DOHH2 (cell line): Measurements from ENCODE around the gene TFCP2.

ENCODE experiments used
- H3F3A ChIP-seq: fragments of 200-600 bp; sonication (generic), shearing (Covaris generic); 2 replicates; pipeline ENCODE4 v1.6.0; 2016; ENCODE audit warnings: antibody characterized with exemption, mild to moderate bottlenecking; ENCODE audit not compliant: control insufficient read depth, insufficient read depth
- H3K27ac ChIP-seq: fragments of 200-600 bp; sonication (generic); 2 replicates; pipeline ENCODE4 v1.5.1; 2014; ENCODE audit warnings: low read depth, mild to moderate bottlenecking, low read length, moderate library complexity
- H3K27me3 ChIP-seq: fragments of 200-600 bp; sonication (generic); 2 replicates; pipeline ENCODE4 v1.6.1; 2014; ENCODE audit warnings: mild to moderate bottlenecking, low read length, mixed read lengths; ENCODE audit not compliant: control insufficient read depth
- H3K36me3 ChIP-seq: fragments of 200-600 bp; sonication (generic); 2 replicates; pipeline ENCODE4 v1.6.1; 2014; ENCODE audit warnings: mild to moderate bottlenecking, low read length, moderate library complexity, mixed read lengths; ENCODE audit not compliant: control insufficient read depth
- H3K4me1 ChIP-seq: fragments of 200-600 bp; sonication (generic); 2 replicates; pipeline ENCODE4 v1.6.1; 2014; ENCODE audit warnings: mild to moderate bottlenecking, low read length, mixed read lengths; ENCODE audit not compliant: control insufficient read depth
- H3K4me2 ChIP-seq: fragments of 200-600 bp; sonication (generic); 2 replicates; pipeline ENCODE4 v1.6.0; 2014; ENCODE audit warnings: mild to moderate bottlenecking, low read length, moderate library complexity
- H3K4me3 ChIP-seq: fragments of 200-600 bp; sonication (generic); 2 replicates; pipeline ENCODE4 v1.5.1; 2014; ENCODE audit warnings: mild to moderate bottlenecking, low read length, mixed read lengths
- H3K79me2 ChIP-seq: fragments of 200-600 bp; sonication (generic); 2 replicates; pipeline ENCODE4 v1.6.1; 2014; ENCODE audit warnings: mild to moderate bottlenecking, low read length, mixed read lengths; ENCODE audit not compliant: control insufficient read depth
- H3K9me2 ChIP-seq: fragments of 200-600 bp; sonication (generic); replicated peaks from 2 replicates; pipeline ENCODE4 v1.6.1; 2014; ENCODE audit warnings: mild to moderate bottlenecking, low read length, mixed read lengths; ENCODE audit not compliant: control insufficient read depth
- H3K9me3 ChIP-seq: fragments of 200-600 bp; sonication (generic); 2 replicates; pipeline ENCODE4 v1.6.1; 2014; ENCODE audit warnings: antibody characterized with exemption, low read length, mixed read lengths; ENCODE audit not compliant: control insufficient read depth, insufficient read depth
- H4K20me1 ChIP-seq: fragments of 200-600 bp; sonication (generic); 2 replicates; pipeline ENCODE4 v1.6.0; 2014; ENCODE audit warnings: low read depth, mild to moderate bottlenecking, antibody characterized with exemption, low read length, moderate library complexity; ENCODE audit not compliant: control insufficient read depth, insufficient read depth
- EZH2phosphoT487 ChIP-seq: fragments of 200-600 bp; sonication (generic); IDR thresholded peaks from 2 replicates; pipeline ENCODE4 v1.6.1; 2017; ENCODE audit warnings: borderline replicate concordance, mild to moderate bottlenecking, antibody characterized with exemption, low read length, moderate library complexity, mixed read lengths
- TF ChIP-seq, protein P1 (sequence below): fragments of 200-600 bp; sonication (generic); IDR thresholded peaks from one replicate; pipeline ENCODE4 v1.5.1; 2014; ENCODE audit warnings: antibody characterized with exemption, mild to moderate bottlenecking, low read depth, low read length; ENCODE audit not compliant: poor library complexity, severe bottlenecking

Gene TFCP2

DNA sequence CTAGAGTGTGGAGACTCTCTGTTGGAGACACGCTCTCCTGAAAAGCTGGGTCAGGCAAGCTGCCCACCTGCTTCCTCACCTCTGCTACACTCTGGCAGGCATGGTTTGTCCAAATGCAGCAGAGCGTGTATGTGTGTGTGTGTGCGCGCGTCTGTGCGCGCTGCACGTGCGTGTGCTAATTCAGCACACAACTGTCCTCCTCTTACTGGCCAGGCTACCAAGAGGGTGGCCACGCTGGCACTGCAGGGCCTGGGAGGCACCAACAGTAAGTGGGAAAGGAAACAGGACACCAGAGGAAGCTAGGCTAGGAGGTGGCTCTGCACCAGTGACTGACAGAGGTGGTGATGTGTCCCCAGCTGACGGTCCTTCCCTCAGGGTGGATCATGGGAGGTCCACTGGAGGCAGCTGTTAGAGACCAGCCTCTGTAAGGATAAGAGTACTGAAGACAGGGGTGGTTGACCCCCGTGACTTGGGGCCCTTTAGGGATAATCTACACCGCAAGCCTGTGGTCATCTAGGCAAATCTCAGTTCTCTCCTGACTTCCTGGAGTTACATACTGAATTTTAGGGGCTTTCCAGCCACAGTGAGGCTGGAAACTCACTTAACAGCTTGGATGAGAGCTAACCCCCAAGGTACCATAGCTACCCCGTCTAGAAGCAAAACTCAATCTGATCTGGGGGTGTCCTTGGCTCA, 15.6 kb upstream of the TFCP2 start:
- H3K4me3 ChIP-seq = no peak overlapping the region
- H3K36me3 ChIP-seq = no peaks in the 10 kb centered on the region
- no peak overlapping the region for H3K27ac ChIP-seq
- no peaks in the 10 kb centered on the region for H3K79me2 ChIP-seq
- H3F3A ChIP-seq = no peaks in the 10 kb centered on the region
- H4K20me1 ChIP-seq = no peaks in the 10 kb centered on the region
- H3K27me3 ChIP-seq = peaks cover 2% of the 10 kb centered on the region; the same call in 1 of the 2 replicates
- TF ChIP-seq, protein P1, sequence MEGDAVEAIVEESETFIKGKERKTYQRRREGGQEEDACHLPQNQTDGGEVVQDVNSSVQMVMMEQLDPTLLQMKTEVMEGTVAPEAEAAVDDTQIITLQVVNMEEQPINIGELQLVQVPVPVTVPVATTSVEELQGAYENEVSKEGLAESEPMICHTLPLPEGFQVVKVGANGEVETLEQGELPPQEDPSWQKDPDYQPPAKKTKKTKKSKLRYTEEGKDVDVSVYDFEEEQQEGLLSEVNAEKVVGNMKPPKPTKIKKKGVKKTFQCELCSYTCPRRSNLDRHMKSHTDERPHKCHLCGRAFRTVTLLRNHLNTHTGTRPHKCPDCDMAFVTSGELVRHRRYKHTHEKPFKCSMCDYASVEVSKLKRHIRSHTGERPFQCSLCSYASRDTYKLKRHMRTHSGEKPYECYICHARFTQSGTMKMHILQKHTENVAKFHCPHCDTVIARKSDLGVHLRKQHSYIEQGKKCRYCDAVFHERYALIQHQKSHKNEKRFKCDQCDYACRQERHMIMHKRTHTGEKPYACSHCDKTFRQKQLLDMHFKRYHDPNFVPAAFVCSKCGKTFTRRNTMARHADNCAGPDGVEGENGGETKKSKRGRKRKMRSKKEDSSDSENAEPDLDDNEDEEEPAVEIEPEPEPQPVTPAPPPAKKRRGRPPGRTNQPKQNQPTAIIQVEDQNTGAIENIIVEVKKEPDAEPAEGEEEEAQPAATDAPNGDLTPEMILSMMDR = no peak
- no peak for TF ChIP-seq EZH2phosphoT487
- no peaks in the 10 kb centered on the region for H3K9me2 ChIP-seq
- peak overlapping the region; percentile 8; the same call in 1 of the 2 replicates for H3K4me2 ChIP-seq
- no peaks in the 10 kb centered on the region for H3K9me3 ChIP-seq
- peaks cover 33% of the 10 kb centered on the region for H3K4me1 ChIP-seq

DNA sequence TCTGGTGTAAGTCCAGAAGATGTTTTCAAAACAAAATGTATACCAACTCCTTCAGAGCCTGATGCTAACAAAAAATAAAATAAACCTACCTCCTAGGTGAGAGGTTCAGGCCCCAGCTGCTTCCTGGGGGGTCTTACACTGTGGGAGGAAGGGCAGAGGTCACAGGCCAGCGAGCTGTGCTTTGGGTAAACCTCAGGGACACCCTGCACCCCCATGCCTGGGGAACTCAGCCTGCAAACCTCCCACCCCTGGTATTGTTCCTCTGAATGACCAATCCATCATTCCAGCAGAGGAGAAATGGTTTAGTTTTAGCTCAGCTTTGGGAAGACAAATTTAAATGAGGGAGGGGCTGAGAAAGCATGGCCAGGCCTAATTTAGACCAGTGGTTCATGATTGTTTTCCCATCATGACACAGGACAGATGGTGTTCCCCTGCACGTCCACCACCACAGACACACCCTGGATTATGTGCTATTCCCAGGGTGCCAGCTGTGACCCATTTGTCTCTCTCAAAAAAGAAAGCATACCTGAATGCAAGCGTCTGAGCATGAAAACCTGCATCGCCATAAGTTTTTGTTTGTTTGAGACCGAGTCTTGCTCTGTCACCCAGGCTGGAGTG, 14.5 kb upstream of the TFCP2 start:
- H3F3A ChIP-seq = no peaks in the 10 kb centered on the region
- no peaks in the 10 kb centered on the region for H3K79me2 ChIP-seq
- peaks cover 33% of the 10 kb centered on the region for H3K4me1 ChIP-seq
- no peaks in the 10 kb centered on the region for H3K36me3 ChIP-seq
- 0 out of 2 replicates have a peak overlapping the region, but pooled peaks have one; percentile 5 for H3K4me2 ChIP-seq
- no peaks in the 10 kb centered on the region for H4K20me1 ChIP-seq
- peaks cover 2% of the 10 kb centered on the region; the same call in 1 of the 2 replicates for H3K27me3 ChIP-seq
- H3K9me2 ChIP-seq = no peaks in the 10 kb centered on the region
- H3K9me3 ChIP-seq = no peaks in the 10 kb centered on the region
- no peak overlapping the region for H3K27ac ChIP-seq
- TF ChIP-seq EZH2phosphoT487 = no peak
- TF ChIP-seq, protein P1 = no peak
- H3K4me3 ChIP-seq = no peak overlapping the region

- H3K36me3 ChIP-seq = no peaks in the 10 kb centered on the region
- H3K4me2 ChIP-seq = peak overlapping the region; percentile 30
- H3K9me2 ChIP-seq = no peaks in the 10 kb centered on the region
- no peak for TF ChIP-seq EZH2phosphoT487
- TF ChIP-seq, protein P1 = no peak
- H3K9me3 ChIP-seq = no peaks in the 10 kb centered on the region
- H3K4me3 ChIP-seq = peak overlapping the region; percentile 17; the same call in 1 of the 2 replicates
- peaks cover 2% of the 10 kb centered on the region; the same call in 1 of the 2 replicates for H3K27me3 ChIP-seq
- no peak overlapping the region for H3K27ac ChIP-seq
- H3F3A ChIP-seq = no peaks in the 10 kb centered on the region
- no peaks in the 10 kb centered on the region for H3K79me2 ChIP-seq
- H4K20me1 ChIP-seq = no peaks in the 10 kb centered on the region
- H3K4me1 ChIP-seq = peaks cover 33% of the 10 kb centered on the region
Observed at GRCh38 chr12:51186465-51187085, 13.6 kb upstream of the TFCP2 start.
